22Rv1 (cell line): ENCODE measurements around the gene TEX22.

Experiments
- ZFX ChIP-seq: fragments of 450-650 bp; IDR thresholded peaks from 2 replicates; pipeline ENCODE4 v1.6.1; 2017; ENCODE audit warnings: antibody characterized with exemption, borderline replicate concordance
- TF ChIP-seq, protein P1 (sequence below): fragments of 450-650 bp; IDR thresholded peaks from 2 replicates; pipeline ENCODE4 v1.5.1; 2017; ENCODE audit warnings: mild to moderate bottlenecking

DNA sequence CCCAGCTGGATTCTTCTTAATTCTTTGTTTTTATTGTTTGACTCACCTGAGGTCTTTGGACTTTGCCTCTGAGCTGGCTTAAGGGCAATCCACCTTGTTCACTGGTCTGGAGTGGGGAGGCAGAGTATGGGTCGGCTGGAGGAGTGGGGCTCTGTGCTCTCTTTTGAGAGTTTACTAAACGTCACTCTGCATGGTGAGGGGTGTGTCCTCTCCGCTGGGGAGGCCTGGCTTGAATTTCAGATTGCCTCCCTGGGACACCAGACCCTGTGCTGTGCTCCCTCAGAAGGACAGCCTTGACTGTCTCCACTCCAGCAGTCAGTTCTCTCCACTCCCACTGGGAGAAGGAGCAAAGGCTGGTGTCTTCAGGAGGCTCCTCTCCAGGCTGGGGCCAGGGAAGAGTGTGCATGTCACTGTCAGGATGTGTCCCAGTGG lies 19.4 kb downstream of the TEX22 start:
- TF ChIP-seq, protein P1, sequence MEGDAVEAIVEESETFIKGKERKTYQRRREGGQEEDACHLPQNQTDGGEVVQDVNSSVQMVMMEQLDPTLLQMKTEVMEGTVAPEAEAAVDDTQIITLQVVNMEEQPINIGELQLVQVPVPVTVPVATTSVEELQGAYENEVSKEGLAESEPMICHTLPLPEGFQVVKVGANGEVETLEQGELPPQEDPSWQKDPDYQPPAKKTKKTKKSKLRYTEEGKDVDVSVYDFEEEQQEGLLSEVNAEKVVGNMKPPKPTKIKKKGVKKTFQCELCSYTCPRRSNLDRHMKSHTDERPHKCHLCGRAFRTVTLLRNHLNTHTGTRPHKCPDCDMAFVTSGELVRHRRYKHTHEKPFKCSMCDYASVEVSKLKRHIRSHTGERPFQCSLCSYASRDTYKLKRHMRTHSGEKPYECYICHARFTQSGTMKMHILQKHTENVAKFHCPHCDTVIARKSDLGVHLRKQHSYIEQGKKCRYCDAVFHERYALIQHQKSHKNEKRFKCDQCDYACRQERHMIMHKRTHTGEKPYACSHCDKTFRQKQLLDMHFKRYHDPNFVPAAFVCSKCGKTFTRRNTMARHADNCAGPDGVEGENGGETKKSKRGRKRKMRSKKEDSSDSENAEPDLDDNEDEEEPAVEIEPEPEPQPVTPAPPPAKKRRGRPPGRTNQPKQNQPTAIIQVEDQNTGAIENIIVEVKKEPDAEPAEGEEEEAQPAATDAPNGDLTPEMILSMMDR, result no peak
- TF ChIP-seq ZFX, result no peak
